ENCODE measurements around the gene PTPRO.

GRCh38 chr12:15633201-15633600, 310.9 kb downstream of the PTPRO start:
- TF ChIP-seq CTCF (IDR thresholded peaks at IDR 0.05), result no peak
- TF ChIP-seq POLR2A (IDR thresholded peaks at IDR 0.05), result no peak

Measured in body of pancreas (tissue), 4 donors.